ENCODE measurements around the gene DRG2. TPM values are rescaled to one million over a fixed set of nuclear protein-coding genes. Genes with fewer than 3 reads are reported as not detected.

DRG2 gene
- total and polyA plus RNA-seq, 2 of the 13 experiments (the other 11 are each of a cell fraction or from before 2014, with no cell fraction given) = 20.1 to 26.6 TPM

DNA sequence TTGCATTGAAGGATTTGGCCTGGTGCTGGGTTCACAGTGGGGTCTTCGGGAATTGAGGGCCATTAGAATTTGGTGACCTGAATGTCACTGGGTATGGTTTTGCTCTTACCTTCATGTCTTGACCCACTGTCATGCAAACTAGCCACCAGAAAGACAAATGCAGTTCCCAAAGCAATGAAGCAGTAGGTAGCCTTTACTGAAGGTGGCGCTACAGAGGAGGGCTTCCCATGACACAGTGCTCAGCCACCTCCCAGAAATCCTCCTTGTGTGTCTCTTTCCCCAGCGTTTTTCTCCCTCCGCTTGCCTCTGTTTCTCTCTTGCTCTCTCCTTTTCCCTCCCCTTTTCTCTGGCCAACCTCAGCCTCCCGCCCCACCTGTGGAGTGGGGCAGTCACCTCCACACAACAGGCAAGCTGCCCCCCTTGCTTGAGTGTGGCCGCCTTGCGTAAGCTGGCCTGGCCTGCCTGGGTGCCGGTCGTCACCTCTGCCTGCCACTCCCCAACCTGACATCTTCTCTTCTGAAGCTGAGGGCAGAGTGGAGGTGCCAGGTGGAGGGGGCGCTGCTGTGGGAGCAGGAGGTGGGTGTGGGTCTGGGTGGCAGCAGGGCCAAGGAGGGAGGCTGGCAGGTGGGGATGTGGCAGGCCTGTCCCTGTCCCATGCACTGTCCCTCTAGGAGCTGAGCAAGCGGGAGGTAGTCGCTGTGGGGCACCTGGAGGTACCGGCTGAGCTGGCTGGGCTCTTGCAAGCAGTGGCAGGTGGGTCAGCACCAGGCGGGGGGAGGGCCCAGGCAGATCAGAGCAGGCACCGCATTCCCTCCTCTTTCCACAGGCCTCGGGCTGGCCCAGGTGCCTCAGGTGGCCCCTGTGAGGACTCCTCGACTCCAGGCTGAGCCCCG is 55.5 kb downstream of the DRG2 start (continued):
- TF ChIP-seq, protein P1, sequence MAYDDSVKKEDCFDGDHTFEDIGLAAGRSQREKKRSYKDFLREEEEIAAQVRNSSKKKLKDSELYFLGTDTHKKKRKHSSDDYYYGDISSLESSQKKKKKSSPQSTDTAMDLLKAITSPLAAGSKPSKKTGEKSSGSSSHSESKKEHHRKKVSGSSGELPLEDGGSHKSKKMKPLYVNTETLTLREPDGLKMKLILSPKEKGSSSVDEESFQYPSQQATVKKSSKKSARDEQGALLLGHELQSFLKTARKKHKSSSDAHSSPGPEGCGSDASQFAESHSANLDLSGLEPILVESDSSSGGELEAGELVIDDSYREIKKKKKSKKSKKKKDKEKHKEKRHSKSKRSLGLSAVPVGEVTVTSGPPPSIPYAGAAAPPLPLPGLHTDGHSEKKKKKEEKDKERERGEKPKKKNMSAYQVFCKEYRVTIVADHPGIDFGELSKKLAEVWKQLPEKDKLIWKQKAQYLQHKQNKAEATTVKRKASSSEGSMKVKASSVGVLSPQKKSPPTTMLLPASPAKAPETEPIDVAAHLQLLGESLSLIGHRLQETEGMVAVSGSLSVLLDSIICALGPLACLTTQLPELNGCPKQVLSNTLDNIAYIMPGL (CRISPR knock-in tag; IDR thresholded peaks at IDR 0.05; ENCODE audit: borderline replicate concordance in 1 of 2, low read depth in 1 of 2) = no peak
- TF ChIP-seq RNF2 (conservative IDR thresholded peaks at IDR 0.05; ENCODE audit: low read depth) = no peak
- TF ChIP-seq, protein P2, sequence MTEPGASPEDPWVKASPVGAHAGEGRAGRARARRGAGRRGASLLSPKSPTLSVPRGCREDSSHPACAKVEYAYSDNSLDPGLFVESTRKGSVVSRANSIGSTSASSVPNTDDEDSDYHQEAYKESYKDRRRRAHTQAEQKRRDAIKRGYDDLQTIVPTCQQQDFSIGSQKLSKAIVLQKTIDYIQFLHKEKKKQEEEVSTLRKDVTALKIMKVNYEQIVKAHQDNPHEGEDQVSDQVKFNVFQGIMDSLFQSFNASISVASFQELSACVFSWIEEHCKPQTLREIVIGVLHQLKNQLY (CRISPR knock-in tag; IDR thresholded peaks at IDR 0.05) = no peak
- TF ChIP-seq ZNF775 (CRISPR knock-in tag; IDR thresholded peaks at IDR 0.05; ENCODE audit: borderline replicate concordance) = no peak
- no peak for TF ChIP-seq IRX3 (CRISPR knock-in tag; IDR thresholded peaks at IDR 0.05; ENCODE audit: borderline replicate concordance, low read depth)
- no peak for TF ChIP-seq SNAI1 (CRISPR knock-in tag; IDR thresholded peaks at IDR 0.05; ENCODE audit: borderline replicate concordance)
- TF ChIP-seq TBX2 (CRISPR knock-in tag; IDR thresholded peaks at IDR 0.05; ENCODE audit: borderline replicate concordance) = 0 out of 2 replicates have a peak, but pooled peaks have one; percentile 23
- TF ChIP-seq ZNF510 (CRISPR knock-in tag; IDR thresholded peaks at IDR 0.05; ENCODE audit: low read depth) = no peak
- peak; percentile 54 for TF ChIP-seq CEBPG (CRISPR knock-in tag; IDR thresholded peaks at IDR 0.05)
- TF ChIP-seq NFE2L2 (IDR thresholded peaks at IDR 0.05; ENCODE audit: low read length) = no peak
- TF ChIP-seq, protein P3, sequence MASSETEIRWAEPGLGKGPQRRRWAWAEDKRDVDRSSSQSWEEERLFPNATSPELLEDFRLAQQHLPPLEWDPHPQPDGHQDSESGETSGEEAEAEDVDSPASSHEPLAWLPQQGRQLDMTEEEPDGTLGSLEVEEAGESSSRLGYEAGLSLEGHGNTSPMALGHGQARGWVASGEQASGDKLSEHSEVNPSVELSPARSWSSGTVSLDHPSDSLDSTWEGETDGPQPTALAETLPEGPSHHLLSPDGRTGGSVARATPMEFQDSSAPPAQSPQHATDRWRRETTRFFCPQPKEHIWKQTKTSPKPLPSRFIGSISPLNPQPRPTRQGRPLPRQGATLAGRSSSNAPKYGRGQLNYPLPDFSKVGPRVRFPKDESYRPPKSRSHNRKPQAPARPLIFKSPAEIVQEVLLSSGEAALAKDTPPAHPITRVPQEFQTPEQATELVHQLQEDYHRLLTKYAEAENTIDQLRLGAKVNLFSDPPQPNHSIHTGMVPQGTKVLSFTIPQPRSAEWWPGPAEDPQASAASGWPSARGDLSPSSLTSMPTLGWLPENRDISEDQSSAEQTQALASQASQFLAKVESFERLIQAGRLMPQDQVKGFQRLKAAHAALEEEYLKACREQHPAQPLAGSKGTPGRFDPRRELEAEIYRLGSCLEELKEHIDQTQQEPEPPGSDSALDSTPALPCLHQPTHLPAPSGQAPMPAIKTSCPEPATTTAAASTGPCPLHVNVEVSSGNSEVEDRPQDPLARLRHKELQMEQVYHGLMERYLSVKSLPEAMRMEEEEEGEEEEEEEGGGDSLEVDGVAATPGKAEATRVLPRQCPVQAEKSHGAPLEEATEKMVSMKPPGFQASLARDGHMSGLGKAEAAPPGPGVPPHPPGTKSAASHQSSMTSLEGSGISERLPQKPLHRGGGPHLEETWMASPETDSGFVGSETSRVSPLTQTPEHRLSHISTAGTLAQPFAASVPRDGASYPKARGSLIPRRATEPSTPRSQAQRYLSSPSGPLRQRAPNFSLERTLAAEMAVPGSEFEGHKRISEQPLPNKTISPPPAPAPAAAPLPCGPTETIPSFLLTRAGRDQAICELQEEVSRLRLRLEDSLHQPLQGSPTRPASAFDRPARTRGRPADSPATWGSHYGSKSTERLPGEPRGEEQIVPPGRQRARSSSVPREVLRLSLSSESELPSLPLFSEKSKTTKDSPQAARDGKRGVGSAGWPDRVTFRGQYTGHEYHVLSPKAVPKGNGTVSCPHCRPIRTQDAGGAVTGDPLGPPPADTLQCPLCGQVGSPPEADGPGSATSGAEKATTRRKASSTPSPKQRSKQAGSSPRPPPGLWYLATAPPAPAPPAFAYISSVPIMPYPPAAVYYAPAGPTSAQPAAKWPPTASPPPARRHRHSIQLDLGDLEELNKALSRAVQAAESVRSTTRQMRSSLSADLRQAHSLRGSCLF (CRISPR knock-in tag; IDR thresholded peaks at IDR 0.05; ENCODE audit: borderline replicate concordance) = no peak
- TF ChIP-seq ZSCAN12 (CRISPR knock-in tag; IDR thresholded peaks at IDR 0.05) = no peak
- TF ChIP-seq, protein P4, sequence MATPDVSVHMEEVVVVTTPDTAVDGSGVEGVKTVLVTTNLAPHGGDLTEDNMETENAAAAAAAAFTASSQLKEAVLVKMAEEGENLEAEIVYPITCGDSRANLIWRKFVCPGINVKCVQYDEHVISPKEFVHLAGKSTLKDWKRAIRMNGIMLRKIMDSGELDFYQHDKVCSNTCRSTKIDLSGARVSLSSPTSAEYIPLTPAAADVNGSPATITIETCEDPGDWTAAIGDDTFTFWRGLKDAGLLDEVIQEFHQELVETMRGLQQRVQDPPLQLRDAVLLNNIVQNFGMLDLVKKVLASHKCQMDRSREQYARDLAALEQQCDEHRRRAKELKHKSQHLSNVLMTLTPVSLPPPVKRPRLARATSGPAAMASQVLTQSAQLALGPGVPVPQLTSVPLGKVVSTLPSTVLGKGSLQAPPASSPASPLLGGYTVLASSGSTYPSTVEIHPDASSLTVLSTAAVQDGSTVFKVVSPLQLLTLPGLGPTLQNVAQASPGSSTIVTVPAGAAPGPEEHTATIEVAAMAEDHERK (CRISPR knock-in tag; IDR thresholded peaks at IDR 0.05; ENCODE audit: low read depth) = no peak
- TF ChIP-seq PAF1 (CRISPR knock-in tag; IDR thresholded peaks at IDR 0.05) = no peak
- TF ChIP-seq GABPB1 (CRISPR knock-in tag; IDR thresholded peaks at IDR 0.05) = peak; percentile 20; the same call in 1 of the 2 replicates
- TF ChIP-seq MXD4 (CRISPR knock-in tag; IDR thresholded peaks at IDR 0.05) = no peak
- no peak for TF ChIP-seq FOXP1 (IDR thresholded peaks at IDR 0.05)
- TF ChIP-seq FOXP1 (CRISPR knock-in tag; IDR thresholded peaks at IDR 0.05) = no peak
- no peak for TF ChIP-seq ZFAT (CRISPR knock-in tag; conservative IDR thresholded peaks at IDR 0.05)
- TF ChIP-seq, protein P5, sequence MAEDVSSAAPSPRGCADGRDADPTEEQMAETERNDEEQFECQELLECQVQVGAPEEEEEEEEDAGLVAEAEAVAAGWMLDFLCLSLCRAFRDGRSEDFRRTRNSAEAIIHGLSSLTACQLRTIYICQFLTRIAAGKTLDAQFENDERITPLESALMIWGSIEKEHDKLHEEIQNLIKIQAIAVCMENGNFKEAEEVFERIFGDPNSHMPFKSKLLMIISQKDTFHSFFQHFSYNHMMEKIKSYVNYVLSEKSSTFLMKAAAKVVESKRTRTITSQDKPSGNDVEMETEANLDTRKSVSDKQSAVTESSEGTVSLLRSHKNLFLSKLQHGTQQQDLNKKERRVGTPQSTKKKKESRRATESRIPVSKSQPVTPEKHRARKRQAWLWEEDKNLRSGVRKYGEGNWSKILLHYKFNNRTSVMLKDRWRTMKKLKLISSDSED (CRISPR knock-in tag; IDR thresholded peaks at IDR 0.05) = no peak

Measured in HepG2 (cell line).